Neural cell (in vitro differentiated cells): Measurements from ENCODE around the gene CTSO. TPM values are rescaled to one million over a fixed set of nuclear protein-coding genes. Genes with fewer than 3 reads are reported as not detected.

Source experiments
- H2AFZ ChIP-seq: fragments of 200-600, 300-800 bp; sonication (generic), shearing (Covaris generic); 2 replicates; pipeline ENCODE4 v1.6.0; 2014; ENCODE audit warnings: low read depth, mild to moderate bottlenecking, antibody characterized with exemption, low read length, moderate library complexity
- H3F3A ChIP-seq: fragments of 200-600 bp; shearing (Covaris generic); 2 replicates; pipeline ENCODE4 v1.6.1; 2016; ENCODE audit warnings: mild to moderate bottlenecking, moderate library complexity, mixed read lengths, antibody characterized with exemption, low read length; ENCODE audit not compliant: insufficient read depth, poor library complexity, severe bottlenecking
- H3K27ac ChIP-seq: fragments of 200-600, 300-800 bp; sonication (generic), shearing (Covaris generic); 2 replicates; pipeline ENCODE4 v1.5.1; 2014; ENCODE audit warnings: mild to moderate bottlenecking, low read length, moderate library complexity
- H3K27me3 ChIP-seq: fragments of 300-800, 200-600 bp; sonication (generic), shearing (Covaris generic); 2 replicates; pipeline ENCODE4 v1.6.0; 2014; ENCODE audit warnings: mild to moderate bottlenecking, low read depth, low read length, moderate library complexity; ENCODE audit not compliant: insufficient read depth
- H3K36me3 ChIP-seq: fragments of 300-800, 200-600 bp; sonication (generic), shearing (Covaris generic); 2 replicates; pipeline ENCODE4 v1.5.1; 2014; ENCODE audit warnings: mild to moderate bottlenecking, antibody characterized with exemption, low read length, moderate library complexity; ENCODE audit not compliant: insufficient read depth
- H3K4me2 ChIP-seq: fragments of 300-800, 200-600 bp; sonication (generic), shearing (Covaris generic); 2 replicates; pipeline ENCODE4 v1.6.0; 2014; ENCODE audit warnings: mild to moderate bottlenecking, low read length
- H3K4me3 ChIP-seq: fragments of 300-800, 200-600 bp; sonication (generic), shearing (Covaris generic); 2 replicates; pipeline ENCODE4 v1.5.1; 2014; ENCODE audit warnings: mild to moderate bottlenecking, low read length, moderate library complexity
- H3K79me2 ChIP-seq: fragments of 200-600 bp; shearing (Covaris generic); replicated peaks from 2 replicates; pipeline ENCODE4 v1.6.0; 2014; ENCODE audit warnings: mild to moderate bottlenecking, low read length, moderate library complexity; ENCODE audit not compliant: insufficient read depth
- H3K9ac ChIP-seq: fragments of 300-800, 200-600 bp; sonication (generic), shearing (Covaris generic); 2 replicates; pipeline ENCODE4 v1.6.1; 2016; ENCODE audit warnings: mild to moderate bottlenecking, low read length, mixed read lengths
- H3K9me2 ChIP-seq: fragments of 200-600 bp; shearing (Covaris generic); 2 replicates; pipeline ENCODE4 v1.6.1; 2016; ENCODE audit warnings: mild to moderate bottlenecking, low read length, mixed read lengths; ENCODE audit not compliant: insufficient read depth
- H3K9me3 ChIP-seq: fragments of 200-600, 300-800 bp; sonication (generic), shearing (Covaris generic); 2 replicates; pipeline ENCODE4 v1.6.1; 2016; ENCODE audit warnings: mild to moderate bottlenecking, mixed run types, low read length, moderate library complexity, mixed read lengths
- H4K20me1 ChIP-seq: fragments of 200-600 bp; shearing (Covaris generic); 2 replicates; pipeline ENCODE4 v1.6.1; 2016; ENCODE audit warnings: mild to moderate bottlenecking, mixed run types; ENCODE audit not compliant: insufficient read depth
- CTCF ChIP-seq: fragments of 450-650 bp; IDR thresholded peaks from 2 replicates; pipeline ENCODE4 v1.5.1; 2014; ENCODE audit warnings: antibody characterized with exemption, mild to moderate bottlenecking, moderate library complexity; ENCODE audit not compliant: poor library complexity, severe bottlenecking
- EP300 ChIP-seq: fragments of 450-650 bp; conservative IDR thresholded peaks from 2 replicates; pipeline ENCODE4 v1.6.1; 2014; ENCODE audit warnings: antibody characterized with exemption, mild to moderate bottlenecking, moderate library complexity; ENCODE audit not compliant: poor library complexity, severe bottlenecking
- EZH2 ChIP-seq: fragments of 200-600, 300-800 bp; shearing (Covaris generic), sonication (generic); IDR thresholded peaks from 2 replicates; pipeline ENCODE4 v1.6.1; 2014; ENCODE audit warnings: antibody characterized with exemption, low read length, borderline replicate concordance, mild to moderate bottlenecking; ENCODE audit not compliant: insufficient read depth, poor library complexity, severe bottlenecking
- MXI1 ChIP-seq: fragments of 450-650 bp; conservative IDR thresholded peaks from 2 replicates; pipeline ENCODE4 v1.6.1; 2014; ENCODE audit warnings: antibody characterized with exemption, mild to moderate bottlenecking; ENCODE audit not compliant: poor library complexity, severe bottlenecking
- POLR2AphosphoS5 ChIP-seq: IDR thresholded peaks from 2 replicates; pipeline ENCODE4 v1.6.1; 2012
- RAD21 ChIP-seq: fragments of 450-650 bp; conservative IDR thresholded peaks from 2 replicates; pipeline ENCODE4 v1.6.1; 2014; ENCODE audit warnings: antibody characterized with exemption, mild to moderate bottlenecking, moderate library complexity
- REST ChIP-seq: IDR thresholded peaks from 2 replicates; pipeline ENCODE4 v1.6.1; 2012; ENCODE audit warnings: borderline replicate concordance
- SMC3 ChIP-seq: fragments of 450-650 bp; conservative IDR thresholded peaks from 2 replicates; pipeline ENCODE4 v1.6.1; 2014; ENCODE audit warnings: antibody characterized with exemption, mild to moderate bottlenecking, moderate library complexity; ENCODE audit not compliant: poor library complexity
- TAF1 ChIP-seq: IDR thresholded peaks from 2 replicates; pipeline ENCODE4 v1.6.1; 2012; ENCODE audit warnings: low read depth
- polyA plus RNA-seq: library from polyadenylated mRNA; depleted of rRNA; stranded (reverse); fragments of >200 nt; gene quantifications from 2 replicates; pipeline ENCODE4 v1.2.3, GENCODE V29; 2014

Gene CTSO
- polyA plus RNA-seq, 1 donor from 2014 or later = 0.16 TPM

- TF ChIP-seq CTCF (no peak), TAF1 (no peak), EP300 (no peak), REST (no peak)
- no peaks in the 10 kb centered on the region for H4K20me1 ChIP-seq
- H3K9me3 ChIP-seq = no peaks in the 10 kb centered on the region
- no peaks in the 10 kb centered on the region for H3K9me2 ChIP-seq
- H3K79me2 ChIP-seq = no peaks in the 10 kb centered on the region
- no peak overlapping the region for H3K4me3 ChIP-seq
- no peaks in the 10 kb centered on the region for H3K27me3 ChIP-seq
- no peaks in the 10 kb centered on the region for H3F3A ChIP-seq
- H2AFZ ChIP-seq = no peak overlapping the region
- H3K9ac ChIP-seq = no peak overlapping the region
- no peak overlapping the region for H3K4me2 ChIP-seq
- no peak overlapping the region for H3K27ac ChIP-seq
- H3K36me3 ChIP-seq = no peaks in the 10 kb centered on the region
Observed at GRCh38 chr4:155924637-155925036, 29.0 kb downstream of the CTSO start.

GRCh38 chr4:155921597-155921996, 32.1 kb downstream of the CTSO start:
- Histone ChIP-seq H2AFZ (no peak overlapping the region), H3K36me3 (no peaks in the 10 kb centered on the region), H3K27ac (no peak overlapping the region), H3F3A (no peaks in the 10 kb centered on the region), H3K9me2 (no peaks in the 10 kb centered on the region), H3K9ac (no peak overlapping the region), H3K27me3 (no peaks in the 10 kb centered on the region), H4K20me1 (no peaks in the 10 kb centered on the region), H3K9me3 (no peaks in the 10 kb centered on the region), H3K79me2 (no peaks in the 10 kb centered on the region), H3K4me2 (no peak overlapping the region), H3K4me3 (no peak overlapping the region)
- TF ChIP-seq EZH2 (no peak), EP300 (no peak), POLR2AphosphoS5 (no peak), MXI1 (no peak), CTCF (no peak), SMC3 (no peak), TAF1 (no peak), REST (no peak), RAD21 (no peak)
